Neuronal stem cell (in vitro differentiated cells): Measurements from ENCODE around the gene KRT71.

Experiments used
- DNase-seq: peaks from one replicate; pipeline ENCODE4 v3.0.0-alpha.2; 2013; ENCODE audit warnings: low spot score
- H2AFZ ChIP-seq: one replicate; pipeline ENCODE4 v1.6.1; 2013; ENCODE audit warnings: mild to moderate bottlenecking, low read length, inconsistent platforms
- H2AK5ac ChIP-seq: 2 replicates; pipeline ENCODE4 v1.6.1; 2013; ENCODE audit warnings: low read depth, mild to moderate bottlenecking, inconsistent platforms, low read length, moderate library complexity, mixed read lengths
- H2BK120ac ChIP-seq: 2 replicates; pipeline ENCODE4 v1.6.1; 2013; ENCODE audit warnings: low read depth, mild to moderate bottlenecking, inconsistent platforms, low read length, moderate library complexity, mixed read lengths
- H2BK12ac ChIP-seq: one replicate; pipeline ENCODE4 v1.6.1; 2013; ENCODE audit warnings: low read length, inconsistent platforms
- H2BK15ac ChIP-seq: 2 replicates; pipeline ENCODE4 v1.6.1; 2013; ENCODE audit warnings: mild to moderate bottlenecking, low read length, inconsistent platforms, mixed read lengths
- H2BK5ac ChIP-seq: one replicate; pipeline ENCODE4 v1.6.1; 2013; ENCODE audit warnings: inconsistent platforms, mild to moderate bottlenecking, low read length, moderate library complexity
- H3K14ac ChIP-seq: one replicate; pipeline ENCODE4 v1.6.1; 2013; ENCODE audit warnings: low read length, inconsistent platforms
- H3K18ac ChIP-seq: 2 replicates; pipeline ENCODE4 v1.6.1; 2013; ENCODE audit warnings: low read length, inconsistent platforms
- H3K23ac ChIP-seq: 2 replicates; pipeline ENCODE4 v1.6.1; 2013; ENCODE audit warnings: low read depth, mild to moderate bottlenecking, mixed read lengths, low read length, inconsistent platforms; ENCODE audit not compliant: poor library complexity
- H3K27ac ChIP-seq: replicated peaks from 3 replicates; pipeline ENCODE4 v1.5.1; 2013; ENCODE audit warnings: low read length, inconsistent platforms
- H3K27me3 ChIP-seq, 3 experiments: 2 replicates each; pipeline ENCODE4 v1.6.1; 2013; ENCODE audit warnings: low read length in 3 of 3, mild to moderate bottlenecking in 2 of 3, inconsistent platforms in 1 of 3, low read depth in 1 of 3, mixed read lengths in 1 of 3, moderate library complexity in 1 of 3; ENCODE audit not compliant: control insufficient read depth in 3 of 3, insufficient read depth in 3 of 3
- H3K36me3 ChIP-seq, 2 donors: replicated peaks in 1 of 2; 2 replicates each; pipeline ENCODE4 v1.6.1; 2013; ENCODE audit warnings: low read length in 2 of 2; ENCODE audit not compliant: control insufficient read depth in 2 of 2, insufficient read depth in 2 of 2
- H3K4ac ChIP-seq: 2 replicates; pipeline ENCODE4 v1.6.1; 2013; ENCODE audit warnings: inconsistent platforms, mild to moderate bottlenecking, low read length, moderate library complexity
- H3K4me1 ChIP-seq, 2 donors: 1 replicate in 1 of 2; 2 replicates in 1 of 2; pipeline ENCODE4 v1.6.1; 2013; ENCODE audit warnings: low read length in 2 of 2, low read depth in 1 of 2; ENCODE audit not compliant: control insufficient read depth in 2 of 2, insufficient read depth in 1 of 2
- H3K4me2 ChIP-seq: one replicate; pipeline ENCODE4 v1.6.1; 2013; ENCODE audit warnings: mild to moderate bottlenecking, low read length, inconsistent platforms; ENCODE audit not compliant: insufficient read depth, poor library complexity, severe bottlenecking
- H3K4me3 ChIP-seq, 2 donors: 2 replicates each; pipeline ENCODE4 v1.5.1; 2013; ENCODE audit warnings: low read length in 2 of 2, mild to moderate bottlenecking in 2 of 2, inconsistent platforms in 1 of 2, moderate library complexity in 1 of 2
- H3K79me1 ChIP-seq: one replicate; pipeline ENCODE4 v1.6.1; 2013; ENCODE audit warnings: low read depth, mild to moderate bottlenecking, inconsistent platforms, low read length, moderate library complexity
- H3K9ac ChIP-seq: one replicate; pipeline ENCODE4 v1.6.1; 2013; ENCODE audit warnings: mild to moderate bottlenecking, low read depth, low read length, inconsistent platforms; ENCODE audit not compliant: poor library complexity
- H3K9me3 ChIP-seq, 2 donors: replicated peaks in 1 of 2; 2 replicates each; pipeline versions ENCODE3 to v1.6.1; 2013; ENCODE audit warnings: low read length in 2 of 2, mild to moderate bottlenecking in 2 of 2, inconsistent platforms in 1 of 2, low read depth in 1 of 2, mixed read lengths in 1 of 2, moderate library complexity in 1 of 2; ENCODE audit not compliant: control insufficient read depth in 2 of 2, insufficient read depth in 1 of 2
- H4K8ac ChIP-seq: one replicate; pipeline ENCODE4 v1.6.1; 2013; ENCODE audit warnings: low read depth, mild to moderate bottlenecking, inconsistent platforms, low read length, moderate library complexity
- H4K91ac ChIP-seq: one replicate; pipeline ENCODE4 v1.6.1; 2013; ENCODE audit warnings: low read length, low read depth, mild to moderate bottlenecking, inconsistent platforms; ENCODE audit not compliant: poor library complexity
- WGBS, 2 donors: extraction: QIAGEN DNeasy Blood & Tissue Kit; methylation state at CpG; one replicate each; pipeline ENCODE4 v1.1.7; 2013; ENCODE audit warnings: missing lambda C conversion rate in 2 of 2, mixed read lengths in 1 of 2; ENCODE audit not compliant: insufficient read length in 2 of 2, insufficient replicate concordance in 1 of 2; ENCODE audit errors: extremely low coverage in 2 of 2; 5-methylcytosine and 5-hydroxymethylcytosine counted together

Gene KRT71

DNA sequence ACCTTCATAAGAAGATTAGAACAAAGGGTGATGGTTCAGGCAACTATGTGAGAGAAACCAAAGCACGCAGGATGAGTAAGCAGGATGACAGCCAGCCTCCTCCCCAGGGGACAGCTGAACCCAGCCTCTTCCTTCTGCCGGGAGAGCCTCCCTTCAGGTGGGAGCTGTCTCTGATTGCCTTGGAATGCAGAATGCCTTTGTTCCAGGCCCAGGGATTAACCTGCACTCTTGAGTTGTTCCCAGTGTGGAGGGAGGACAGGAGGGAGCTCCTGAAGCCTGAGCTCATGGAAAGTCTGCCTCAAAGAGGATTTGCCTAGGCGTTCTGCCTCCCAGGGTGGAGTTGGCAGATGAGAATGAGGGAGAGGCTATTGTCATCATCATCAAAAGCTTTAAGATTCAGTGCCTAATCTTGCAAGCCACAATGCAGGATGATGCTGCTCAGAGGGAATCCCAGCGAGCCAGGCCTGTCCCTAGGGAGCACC lies 56.3 kb downstream of the KRT71 start:
- H2BK12ac ChIP-seq: no peak overlapping the region
- H3K14ac ChIP-seq: no peak overlapping the region
- no peak overlapping the region for H2BK5ac ChIP-seq
- no peak overlapping the region for H3K23ac ChIP-seq
- no peak overlapping the region for H4K8ac ChIP-seq
- no peak overlapping the region for H3K4ac ChIP-seq
- no peak overlapping the region for H3K4me3 ChIP-seq
- no peaks in the 10 kb centered on the region for H3K79me1 ChIP-seq
- H4K91ac ChIP-seq: no peak overlapping the region
- H2AK5ac ChIP-seq: peak overlapping the region; percentile 9
- H3K9me3 ChIP-seq: no peaks in the 10 kb centered on the region
- no peak overlapping the region for H3K9ac ChIP-seq
- H2BK15ac ChIP-seq: no peak overlapping the region
- no CpG with 5 or more reads among the region's 4 CpGs for WGBS, 2 donors
- H3K18ac ChIP-seq: peak overlapping the region; percentile 15
- H3K27ac ChIP-seq: no peak overlapping the region
- DNase-seq: peak; percentile 12
- peaks cover 0 to 5% (median 0%) of the 10 kb centered on the region in 3 experiments for H3K27me3 ChIP-seq
- no peak overlapping the region for H2BK120ac ChIP-seq
- H3K36me3 ChIP-seq: no peaks in the 10 kb centered on the region
- H2AFZ ChIP-seq: no peak overlapping the region
- peaks cover 0 to 16% of the 10 kb centered on the region in 2 donors for H3K4me1 ChIP-seq
- no peak overlapping the region for H3K4me2 ChIP-seq

DNA sequence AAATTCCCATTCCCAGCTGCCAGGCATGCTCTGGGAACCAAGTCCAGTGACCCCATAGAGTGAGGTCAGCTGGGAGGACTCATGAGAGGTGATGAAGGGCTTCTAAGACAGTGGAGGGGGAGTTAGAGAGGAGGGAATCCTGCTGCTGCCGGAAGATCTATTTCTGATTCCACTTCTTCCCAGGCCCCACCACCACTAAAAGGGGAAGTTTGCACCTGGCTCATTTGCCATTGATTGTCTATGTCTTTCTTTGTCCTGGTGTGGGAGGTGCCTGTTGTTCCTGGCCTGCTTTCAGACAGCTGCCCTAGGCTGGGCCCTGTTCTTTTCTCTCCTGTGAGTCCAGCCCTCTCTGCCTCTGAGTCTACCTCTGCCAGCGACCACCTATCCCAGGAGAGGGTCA lies 56.9 kb downstream of the KRT71 start:
- Histone ChIP-seq H4K91ac (no peak overlapping the region), H3K14ac (no peak overlapping the region), H3K4me2 (no peak overlapping the region), H3K23ac (no peak overlapping the region), H2BK12ac (no peak overlapping the region), H3K9me3 (no peaks in the 10 kb centered on the region), H3K18ac (no peak overlapping the region), H2BK15ac (no peak overlapping the region), H4K8ac (no peak overlapping the region), H3K27me3 (peaks cover 0 to 8% (median 0%) of the 10 kb centered on the region in 3 experiments), H2BK5ac (no peak overlapping the region), H3K4me1 (peaks cover 0 to 16% of the 10 kb centered on the region in 2 donors), H3K9ac (no peak overlapping the region), H2BK120ac (no peak overlapping the region), H3K27ac (no peak overlapping the region), H2AK5ac (peak overlapping the region; percentile 9), H3K36me3 (no peaks in the 10 kb centered on the region), H2AFZ (no peak overlapping the region), H3K4ac (no peak overlapping the region), H3K79me1 (no peaks in the 10 kb centered on the region), H3K4me3 (no peak overlapping the region)
- no peak for DNase-seq
- no CpG with 5 or more reads among the region's 2 CpGs for WGBS, 2 donors

DNA sequence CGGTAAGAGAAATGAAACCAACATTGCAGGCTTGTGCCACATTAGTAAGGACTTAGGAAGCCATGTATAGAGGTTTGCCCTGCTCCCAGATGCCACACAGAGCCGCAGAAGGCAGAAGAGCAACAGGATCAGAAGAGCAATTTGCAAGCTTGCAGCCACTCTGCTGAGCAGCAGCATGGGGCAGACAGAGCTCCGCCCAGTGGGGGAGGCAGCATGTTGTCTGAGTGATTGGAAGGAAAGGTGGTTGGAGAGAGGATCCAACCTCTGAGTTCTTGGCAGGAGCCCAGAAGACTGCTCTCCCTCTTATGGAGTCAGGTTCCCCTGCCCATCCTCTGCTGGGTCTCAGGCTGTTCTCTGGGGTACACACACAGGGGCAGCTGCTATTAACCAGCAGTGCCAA lies 57.6 kb downstream of the KRT71 start:
- Histone ChIP-seq H3K4me1 (peaks cover 0 to 16% of the 10 kb centered on the region in 2 donors), H3K9ac (no peak overlapping the region), H3K27me3 (peaks cover 0 to 8% (median 0%) of the 10 kb centered on the region in 3 experiments), H4K8ac (no peak overlapping the region), H2AK5ac (no peak overlapping the region), H3K79me1 (no peaks in the 10 kb centered on the region), H2BK5ac (no peak overlapping the region), H4K91ac (no peak overlapping the region), H3K9me3 (no peaks in the 10 kb centered on the region), H3K27ac (no peak overlapping the region), H3K4me3 (no peak overlapping the region), H2BK15ac (peak overlapping the region; percentile 46), H2BK120ac (no peak overlapping the region), H3K18ac (no peak overlapping the region), H2BK12ac (no peak overlapping the region), H3K23ac (no peak overlapping the region), H2AFZ (no peak overlapping the region), H3K36me3 (no peaks in the 10 kb centered on the region), H3K4ac (no peak overlapping the region), H3K4me2 (no peak overlapping the region), H3K14ac (no peak overlapping the region)
- WGBS, 2 donors: no CpG with 5 or more reads among the region's 3 CpGs
- DNase-seq: no peak

DNA sequence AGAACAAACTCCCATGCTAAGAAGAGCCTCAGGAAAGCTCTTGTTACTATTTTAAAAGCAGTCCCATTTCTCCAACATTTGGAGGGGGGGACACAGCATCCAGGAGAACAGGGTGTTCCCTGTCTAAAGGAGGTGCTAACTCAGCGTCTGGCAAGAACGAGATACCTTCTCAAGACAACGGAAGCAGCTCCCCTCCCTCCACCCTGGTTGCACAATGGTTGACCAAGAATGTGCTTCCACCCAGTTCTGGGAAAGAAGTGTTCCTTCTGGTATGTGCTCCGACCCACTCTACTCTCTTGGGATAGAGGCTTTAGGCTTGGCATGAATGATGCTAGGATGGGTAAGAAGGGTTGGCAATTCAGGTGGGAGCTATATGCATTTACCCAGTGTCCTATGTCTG lies 58.4 kb downstream of the KRT71 start:
- no CpG with 5 or more reads among the region's 4 CpGs for WGBS, 2 donors
- Histone ChIP-seq H4K91ac (no peak overlapping the region), H4K8ac (no peak overlapping the region), H3K9me3 (no peaks in the 10 kb centered on the region), H3K79me1 (no peaks in the 10 kb centered on the region), H3K18ac (no peak overlapping the region), H2BK5ac (no peak overlapping the region), H3K36me3 (no peaks in the 10 kb centered on the region), H3K23ac (no peak overlapping the region), H3K4me1 (peaks cover 0 to 16% of the 10 kb centered on the region in 2 donors), H3K4me2 (no peak overlapping the region), H2AFZ (no peak overlapping the region), H3K27ac (no peak overlapping the region), H3K4me3 (no peak overlapping the region), H2BK15ac (no peak overlapping the region), H2AK5ac (no peak overlapping the region), H2BK120ac (no peak overlapping the region), H3K14ac (no peak overlapping the region), H3K4ac (no peak overlapping the region), H3K27me3 (peaks cover 0 to 8% (median 0%) of the 10 kb centered on the region in 3 experiments), H3K9ac (no peak overlapping the region), H2BK12ac (no peak overlapping the region)
- no peak for DNase-seq
